ENCODE measurements around the gene UNC5CL.

The UNC5CL gene

DNA sequence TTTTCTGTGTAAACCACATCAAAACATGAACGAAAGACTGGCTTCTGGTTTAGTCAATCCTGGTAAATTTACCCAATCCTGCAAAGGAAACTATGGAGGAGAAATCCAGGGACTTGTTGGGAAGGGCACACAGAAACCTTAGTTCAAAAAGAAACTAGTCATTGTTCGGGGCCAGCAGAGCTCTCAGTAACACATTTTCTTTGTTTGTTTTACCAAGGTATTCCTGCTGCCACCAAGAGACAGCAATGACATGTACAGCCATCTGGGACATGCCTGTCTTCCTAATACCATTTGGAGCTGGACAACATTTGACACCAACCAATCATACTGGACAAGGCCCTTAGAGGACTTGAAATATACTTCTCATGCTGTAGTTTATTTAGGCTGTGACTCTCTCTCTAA lies 24.9 kb upstream of the UNC5CL start:
- no peak for DNase-seq (ENCODE audit: low read depth, low spot score)
- H3K4me1 ChIP-seq (ENCODE audit: control insufficient read depth, insufficient read depth, low read length) = no peaks in the 10 kb centered on the region
- no CpG with 5 or more reads among the region's 2 CpGs for WGBS (ENCODE audit: insufficient coverage, insufficient read length)
- H3K36me3 ChIP-seq (ENCODE audit: control insufficient read depth, insufficient read depth, low read length) = peaks cover 2% of the 10 kb centered on the region; the same call in 1 of the 2 replicates
- H3K4me3 ChIP-seq (ENCODE audit: low read length) = no peak overlapping the region
- no peaks in the 10 kb centered on the region for H3K9me3 ChIP-seq (ENCODE audit: control insufficient read depth, insufficient read depth, low read length)
- H3K27me3 ChIP-seq (ENCODE audit: control insufficient read depth, insufficient read depth, low read length) = no peaks in the 10 kb centered on the region
- H3K27ac ChIP-seq (ENCODE audit: low read length) = no peak overlapping the region

GRCh38 chr6:41062056-41062455 lies 23.0 kb upstream of the UNC5CL start:
- no peak overlapping the region for H3K4me3 ChIP-seq (ENCODE audit: low read length)
- H3K36me3 ChIP-seq (ENCODE audit: control insufficient read depth, insufficient read depth, low read length) = peaks cover under 1% of the 10 kb centered on the region; the same call in 1 of the 2 replicates
- WGBS (ENCODE audit: insufficient coverage, insufficient read length) = no CpG with 5 or more reads among the region's 1 CpG
- no peaks in the 10 kb centered on the region for H3K27me3 ChIP-seq (ENCODE audit: control insufficient read depth, insufficient read depth, low read length)
- no peaks in the 10 kb centered on the region for H3K4me1 ChIP-seq (ENCODE audit: control insufficient read depth, insufficient read depth, low read length)
- no peaks in the 10 kb centered on the region for H3K9me3 ChIP-seq (ENCODE audit: control insufficient read depth, insufficient read depth, low read length)
- DNase-seq (ENCODE audit: low read depth, low spot score) = no peak
- H3K27ac ChIP-seq (ENCODE audit: low read length) = no peak overlapping the region

GRCh38 chr6:41061196-41061726 lies 22.2 kb upstream of the UNC5CL start:
- Histone ChIP-seq H3K27ac (ENCODE audit: low read length) (no peak overlapping the region), H3K27me3 (ENCODE audit: control insufficient read depth, insufficient read depth, low read length) (no peaks in the 10 kb centered on the region), H3K4me1 (ENCODE audit: control insufficient read depth, insufficient read depth, low read length) (no peaks in the 10 kb centered on the region), H3K36me3 (ENCODE audit: control insufficient read depth, insufficient read depth, low read length) (no peaks in the 10 kb centered on the region; the same call in 1 of the 2 replicates), H3K4me3 (ENCODE audit: low read length) (no peak overlapping the region), H3K9me3 (ENCODE audit: control insufficient read depth, insufficient read depth, low read length) (no peaks in the 10 kb centered on the region)
- DNase-seq (ENCODE audit: low read depth, low spot score) = no peak
- WGBS (ENCODE audit: insufficient coverage, insufficient read length) = no CpG with 5 or more reads among the region's 13 CpGs

- no CpG with 5 or more reads among the region's 1 CpG for WGBS (ENCODE audit: insufficient coverage, insufficient read length)
- no peak for DNase-seq (ENCODE audit: low read depth, low spot score)
- H3K27me3 ChIP-seq (ENCODE audit: control insufficient read depth, insufficient read depth, low read length) = no peaks in the 10 kb centered on the region
Observed at GRCh38 chr6:41059556-41059955, 20.5 kb upstream of the UNC5CL start.

DNA sequence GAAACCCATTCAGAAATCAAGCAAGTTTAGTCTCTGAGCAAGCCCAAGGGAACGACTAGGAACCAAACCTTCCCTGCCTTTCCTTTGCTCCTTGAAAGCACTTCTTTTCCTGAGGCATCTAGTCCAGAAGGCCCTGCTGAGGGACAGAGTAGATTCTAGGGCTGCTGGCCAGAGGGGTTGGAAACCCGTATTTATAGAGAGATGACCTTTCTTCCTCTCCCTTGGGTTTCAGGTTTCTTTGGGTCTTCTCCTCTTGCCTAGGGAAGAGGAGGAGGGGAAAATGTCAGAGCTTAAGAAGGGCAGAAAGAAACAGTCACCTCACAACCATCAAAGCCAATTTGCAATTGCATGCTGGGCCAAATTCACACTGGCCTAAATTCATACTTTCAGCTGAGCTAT lies 19.8 kb upstream of the UNC5CL start:
- H3K4me3 ChIP-seq (ENCODE audit: low read length) = no peak overlapping the region
- no CpG with 5 or more reads among the region's 2 CpGs for WGBS (ENCODE audit: insufficient coverage, insufficient read length)

More at GRCh38 chr6:41059556-41059955, 20.5 kb upstream of the UNC5CL start:
- H3K4me3 ChIP-seq (ENCODE audit: low read length) = no peak overlapping the region
- H3K36me3 ChIP-seq (ENCODE audit: control insufficient read depth, insufficient read depth, low read length) = no peaks in the 10 kb centered on the region; the same call in 1 of the 2 replicates
- no peak overlapping the region for H3K27ac ChIP-seq (ENCODE audit: low read length)
- H3K4me1 ChIP-seq (ENCODE audit: control insufficient read depth, insufficient read depth, low read length) = no peaks in the 10 kb centered on the region
- H3K9me3 ChIP-seq (ENCODE audit: control insufficient read depth, insufficient read depth, low read length) = no peaks in the 10 kb centered on the region

DNA sequence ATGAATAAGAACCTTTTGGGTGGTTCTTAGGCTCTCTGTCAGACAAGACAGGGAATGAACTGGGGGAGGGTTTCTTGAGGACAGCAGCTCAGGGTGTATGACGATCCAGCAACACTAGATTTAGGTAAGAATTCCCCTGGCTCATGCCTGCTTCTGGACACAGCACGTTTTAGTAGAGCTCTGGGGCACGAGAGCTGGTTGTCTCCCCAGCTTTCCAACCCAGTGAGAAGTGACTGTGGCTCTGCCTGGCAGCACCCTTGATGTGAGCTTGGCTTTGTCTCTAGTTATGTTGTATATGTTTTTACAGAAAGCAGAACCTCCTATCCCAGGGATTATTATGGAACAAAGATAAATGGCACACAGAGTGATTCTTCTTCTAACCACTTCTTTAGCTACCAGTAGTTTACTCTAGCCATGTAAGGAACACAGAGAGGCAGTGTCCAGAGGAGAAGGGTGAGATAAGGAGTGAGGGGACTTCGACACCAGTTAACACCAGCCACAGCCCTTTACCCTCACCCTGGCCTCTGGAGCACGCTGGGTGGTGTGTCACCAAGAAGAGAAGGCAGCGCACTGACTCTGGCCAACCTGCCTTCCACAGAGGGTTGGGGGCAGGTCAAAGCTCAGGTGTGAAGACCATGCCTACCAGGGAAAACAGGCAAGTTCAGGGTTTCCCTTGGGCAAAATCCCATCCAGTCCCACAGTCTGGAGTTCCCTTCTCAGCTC lies 17.9 kb upstream of the UNC5CL start:
- Histone ChIP-seq H3K36me3 (ENCODE audit: control insufficient read depth, insufficient read depth, low read length) (no peaks in the 10 kb centered on the region), H3K4me1 (ENCODE audit: control insufficient read depth, insufficient read depth, low read length) (no peaks in the 10 kb centered on the region), H3K27ac (ENCODE audit: low read length) (no peak overlapping the region), H3K27me3 (ENCODE audit: control insufficient read depth, insufficient read depth, low read length) (no peaks in the 10 kb centered on the region), H3K9me3 (ENCODE audit: control insufficient read depth, insufficient read depth, low read length) (no peaks in the 10 kb centered on the region), H3K4me3 (ENCODE audit: low read length) (no peak overlapping the region)
- no CpG with 5 or more reads among the region's 6 CpGs for WGBS (ENCODE audit: insufficient coverage, insufficient read length)
- no peak for DNase-seq (ENCODE audit: low read depth, low spot score)

More for the DNA sequence above, 19.8 kb upstream of the UNC5CL start:
- no peak for DNase-seq (ENCODE audit: low read depth, low spot score)
- H3K9me3 ChIP-seq (ENCODE audit: control insufficient read depth, insufficient read depth, low read length) = no peaks in the 10 kb centered on the region
- H3K27me3 ChIP-seq (ENCODE audit: control insufficient read depth, insufficient read depth, low read length) = no peaks in the 10 kb centered on the region
- H3K4me1 ChIP-seq (ENCODE audit: control insufficient read depth, insufficient read depth, low read length) = no peaks in the 10 kb centered on the region
- no peak overlapping the region for H3K27ac ChIP-seq (ENCODE audit: low read length)
- H3K36me3 ChIP-seq (ENCODE audit: control insufficient read depth, insufficient read depth, low read length) = no peaks in the 10 kb centered on the region; the same call in 1 of the 2 replicates

DNA sequence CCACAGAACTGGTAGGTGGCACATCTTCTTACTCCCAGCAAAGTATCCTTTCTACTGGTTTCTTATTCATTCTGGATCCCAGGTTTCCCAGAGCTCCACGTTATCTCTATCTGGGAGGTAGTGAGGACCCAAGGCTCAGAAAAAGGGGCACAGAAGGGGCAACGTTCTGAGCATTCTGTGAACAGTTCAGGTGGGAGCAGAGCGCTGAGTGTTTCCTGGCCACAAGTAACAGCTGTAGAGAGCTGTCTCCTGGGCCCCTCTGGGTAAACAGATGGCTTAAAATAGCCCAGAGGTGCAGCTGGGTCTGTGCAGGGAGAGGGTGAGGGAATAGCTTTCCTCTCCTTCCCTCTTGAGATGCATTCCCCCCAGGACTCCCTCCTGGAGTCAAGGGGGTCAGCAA lies 16.1 kb upstream of the UNC5CL start:
- H3K27me3 ChIP-seq (ENCODE audit: control insufficient read depth, insufficient read depth, low read length) = no peaks in the 10 kb centered on the region
- WGBS (ENCODE audit: insufficient coverage, insufficient read length) = no CpG with 5 or more reads among the region's 3 CpGs
- no peaks in the 10 kb centered on the region for H3K4me1 ChIP-seq (ENCODE audit: control insufficient read depth, insufficient read depth, low read length)
- DNase-seq (ENCODE audit: low read depth, low spot score) = no peak
- no peaks in the 10 kb centered on the region for H3K9me3 ChIP-seq (ENCODE audit: control insufficient read depth, insufficient read depth, low read length)
- H3K27ac ChIP-seq (ENCODE audit: low read length) = no peak overlapping the region
- no peak overlapping the region for H3K4me3 ChIP-seq (ENCODE audit: low read length)
- H3K36me3 ChIP-seq (ENCODE audit: control insufficient read depth, insufficient read depth, low read length) = no peaks in the 10 kb centered on the region

GRCh38 chr6:41054511-41054910 lies 15.5 kb upstream of the UNC5CL start:
- WGBS (ENCODE audit: insufficient coverage, insufficient read length) = no CpG with 5 or more reads among the region's 3 CpGs

GRCh38 chr6:41053041-41053440 lies 14.0 kb upstream of the UNC5CL start, which contains the start of gene APOBEC2:
Gene APOBEC2, plus strand, starts transcription at chr6:41053202. Its CDS starts 146 bp downstream, at chr6:41053348.
- H3K27me3 ChIP-seq (ENCODE audit: control insufficient read depth, insufficient read depth, low read length) = no peaks in the 10 kb centered on the region
- no peak within 1 kb of the TSS for H3K4me3 ChIP-seq (ENCODE audit: low read length)
- DNase-seq (ENCODE audit: low read depth, low spot score) = no peak
- no peaks in the 10 kb centered on the region for H3K4me1 ChIP-seq (ENCODE audit: control insufficient read depth, insufficient read depth, low read length)
- H3K27ac ChIP-seq (ENCODE audit: low read length) = no peak within 1 kb of the TSS
- no peaks in the 10 kb centered on the region for H3K36me3 ChIP-seq (ENCODE audit: control insufficient read depth, insufficient read depth, low read length)
- no CpG with 5 or more reads among the region's 5 CpGs for WGBS (ENCODE audit: insufficient coverage, insufficient read length)
- H3K9me3 ChIP-seq (ENCODE audit: control insufficient read depth, insufficient read depth, low read length) = no peaks in the 10 kb centered on the region

More at GRCh38 chr6:41054511-41054910, 15.5 kb upstream of the UNC5CL start:
- H3K27me3 ChIP-seq (ENCODE audit: control insufficient read depth, insufficient read depth, low read length) = no peaks in the 10 kb centered on the region
- no peaks in the 10 kb centered on the region for H3K9me3 ChIP-seq (ENCODE audit: control insufficient read depth, insufficient read depth, low read length)
- no peaks in the 10 kb centered on the region for H3K36me3 ChIP-seq (ENCODE audit: control insufficient read depth, insufficient read depth, low read length)
- H3K4me3 ChIP-seq (ENCODE audit: low read length) = no peak overlapping the region
- no peaks in the 10 kb centered on the region for H3K4me1 ChIP-seq (ENCODE audit: control insufficient read depth, insufficient read depth, low read length)
- H3K27ac ChIP-seq (ENCODE audit: low read length) = no peak overlapping the region
- no peak for DNase-seq (ENCODE audit: low read depth, low spot score)

DNA sequence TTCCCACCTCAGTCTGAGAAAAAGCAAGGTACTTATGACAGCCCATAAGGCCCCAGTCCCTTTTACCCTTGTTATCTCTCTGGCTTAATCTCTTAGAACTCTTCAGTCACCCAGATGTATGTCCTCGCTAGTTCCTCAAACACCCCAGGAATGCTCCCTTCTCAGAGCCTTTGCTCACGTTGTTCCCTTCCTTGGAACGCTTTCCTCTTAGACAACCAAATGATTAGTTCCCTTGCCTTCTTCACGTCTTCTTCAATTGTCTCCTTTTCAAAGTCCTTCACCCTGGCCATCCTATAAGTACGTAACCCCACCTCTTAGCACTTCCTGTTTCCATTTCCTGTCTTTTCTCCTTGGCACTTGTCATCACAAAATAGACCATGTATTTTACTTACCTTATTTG lies 12.9 kb upstream of the UNC5CL start:
- Histone ChIP-seq H3K4me3 (ENCODE audit: low read length) (no peak overlapping the region), H3K27me3 (ENCODE audit: control insufficient read depth, insufficient read depth, low read length) (no peaks in the 10 kb centered on the region), H3K27ac (ENCODE audit: low read length) (no peak overlapping the region), H3K36me3 (ENCODE audit: control insufficient read depth, insufficient read depth, low read length) (no peaks in the 10 kb centered on the region), H3K9me3 (ENCODE audit: control insufficient read depth, insufficient read depth, low read length) (no peaks in the 10 kb centered on the region), H3K4me1 (ENCODE audit: control insufficient read depth, insufficient read depth, low read length) (no peaks in the 10 kb centered on the region)
- WGBS (ENCODE audit: insufficient coverage, insufficient read length) = no CpG with 5 or more reads among the region's 5 CpGs
- DNase-seq (ENCODE audit: low read depth, low spot score) = no peak

Data from iPS DF 6.9 (cell line).